Tibial nerve (tissue), 4 donors: Measurements from ENCODE around the gene RAPGEF6. TPM values are rescaled to one million over a fixed set of nuclear protein-coding genes. Genes with fewer than 3 reads are reported as not detected.

ENCODE experiments used
- DNase-seq, 2 donors: peaks; one replicate each; pipeline ENCODE4 v3.0.0-alpha.2; 2019; ENCODE audit warnings: low spot score in 2 of 2
- H3K27ac ChIP-seq, 4 donors: fragments of 200-600 bp; sonication (generic) in 3 of 4; one replicate each; pipeline ENCODE4 v1.5.1; 2017 to 2019; ENCODE audit warnings: mild to moderate bottlenecking in 1 of 4
- H3K27me3 ChIP-seq, 2 donors: fragments of 200-600 bp; sonication (generic) in 1 of 2; one replicate each; pipeline versions ENCODE4 v1.5.1 to v1.6.0; 2017 to 2019
- H3K36me3 ChIP-seq, 3 donors: fragments of 200-600 bp; sonication (generic); one replicate each; pipeline ENCODE4 v1.5.1; 2018 to 2019
- H3K4me1 ChIP-seq, 4 donors: fragments of 200-600 bp; sonication (generic) in 3 of 4; one replicate each; pipeline ENCODE4 v1.5.1; 2017 to 2019
- H3K4me3 ChIP-seq, 4 donors: fragments of 200-600 bp; sonication (generic) in 3 of 4; one replicate each; pipeline ENCODE4 v1.5.1; 2017 to 2019; ENCODE audit warnings: mild to moderate bottlenecking in 1 of 4, moderate library complexity in 1 of 4
- H3K9me3 ChIP-seq, 4 donors: fragments of 200-600 bp; sonication (generic) in 3 of 4; one replicate each; pipeline ENCODE4 v1.5.1; 2017 to 2019
- EP300 ChIP-seq, 2 donors: sonication (generic); formaldehyde crosslinking; IDR thresholded peaks; one replicate each; pipeline ENCODE4 v1.6.1; 2017; ENCODE audit warnings: antibody characterized with exemption in 2 of 2, mild to moderate bottlenecking in 1 of 2
- POLR2A ChIP-seq, 2 donors: fragments of 450-650 bp; IDR thresholded peaks; one replicate each; pipeline ENCODE4 v1.6.1; 2017; ENCODE audit warnings: antibody characterized with exemption in 2 of 2, mild to moderate bottlenecking in 2 of 2, moderate library complexity in 2 of 2
- WGBS, 2 donors: methylation state at CpG; one replicate each; pipeline ENCODE4 v1.1.5; 2018; 5-methylcytosine and 5-hydroxymethylcytosine counted together
- total RNA-seq, 4 donors: library from RNA; depleted of rRNA; stranded (reverse); fragments of >200 nt; gene quantifications; one replicate each; pipeline ENCODE4 v1.1.0, GENCODE V29; 2016
- TF ChIP-seq, protein P1 (sequence below), 5 experiments: fragments of 200-600 bp in 3 of 5; fragments of 450-650 bp in 2 of 5; sonication (generic) in 3 of 5; IDR thresholded peaks; one replicate each; pipeline ENCODE4 v1.5.1; 2016 to 2019; ENCODE audit warnings: antibody characterized with exemption in 5 of 5, mild to moderate bottlenecking in 3 of 5, moderate library complexity in 2 of 5

RAPGEF6 gene
- total RNA-seq, 4 donors from 2014 or later = 25.1 to 36.4 (median 26.6) TPM

DNA sequence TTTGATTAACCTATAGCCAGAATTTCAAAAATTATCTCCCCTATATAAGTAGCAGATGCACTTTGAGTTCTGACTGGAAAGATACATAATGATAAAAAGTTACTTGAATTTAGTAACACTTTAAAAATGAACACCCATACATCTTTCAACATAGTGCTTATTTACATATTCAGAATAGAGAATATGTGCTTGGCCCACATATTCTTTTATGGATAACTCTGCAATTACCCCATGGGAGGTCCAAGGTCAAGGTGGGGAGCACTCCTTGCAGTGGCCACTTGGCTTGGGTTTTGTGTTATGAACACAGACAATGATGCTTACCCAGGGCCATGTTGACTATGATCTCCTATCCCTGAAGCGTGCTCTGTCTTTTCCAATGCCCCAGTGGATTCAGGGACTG, 201.9 kb downstream of the RAPGEF6 start:
- DNase-seq = no peak
- peaks cover 0 to 60% (median 0%) of the 10 kb centered on the region in 3 donors for H3K36me3 ChIP-seq
- no peak overlapping the region for H3K27ac ChIP-seq
- H3K9me3 ChIP-seq = no peaks in the 10 kb centered on the region
- TF ChIP-seq, protein P1, sequence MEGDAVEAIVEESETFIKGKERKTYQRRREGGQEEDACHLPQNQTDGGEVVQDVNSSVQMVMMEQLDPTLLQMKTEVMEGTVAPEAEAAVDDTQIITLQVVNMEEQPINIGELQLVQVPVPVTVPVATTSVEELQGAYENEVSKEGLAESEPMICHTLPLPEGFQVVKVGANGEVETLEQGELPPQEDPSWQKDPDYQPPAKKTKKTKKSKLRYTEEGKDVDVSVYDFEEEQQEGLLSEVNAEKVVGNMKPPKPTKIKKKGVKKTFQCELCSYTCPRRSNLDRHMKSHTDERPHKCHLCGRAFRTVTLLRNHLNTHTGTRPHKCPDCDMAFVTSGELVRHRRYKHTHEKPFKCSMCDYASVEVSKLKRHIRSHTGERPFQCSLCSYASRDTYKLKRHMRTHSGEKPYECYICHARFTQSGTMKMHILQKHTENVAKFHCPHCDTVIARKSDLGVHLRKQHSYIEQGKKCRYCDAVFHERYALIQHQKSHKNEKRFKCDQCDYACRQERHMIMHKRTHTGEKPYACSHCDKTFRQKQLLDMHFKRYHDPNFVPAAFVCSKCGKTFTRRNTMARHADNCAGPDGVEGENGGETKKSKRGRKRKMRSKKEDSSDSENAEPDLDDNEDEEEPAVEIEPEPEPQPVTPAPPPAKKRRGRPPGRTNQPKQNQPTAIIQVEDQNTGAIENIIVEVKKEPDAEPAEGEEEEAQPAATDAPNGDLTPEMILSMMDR (IDR thresholded peaks at IDR 0.05) = no peak
- no peak for TF ChIP-seq EP300 (IDR thresholded peaks at IDR 0.05)
- no peak for TF ChIP-seq POLR2A (IDR thresholded peaks at IDR 0.05)
- no peaks in the 10 kb centered on the region for H3K27me3 ChIP-seq
- WGBS, 2 donors = 100% methylated on average over 1 of the region's 1 CpG
- peaks cover 0 to 20% (median 0%) of the 10 kb centered on the region in 4 donors for H3K4me1 ChIP-seq
- no peak overlapping the region for H3K4me3 ChIP-seq

DNA sequence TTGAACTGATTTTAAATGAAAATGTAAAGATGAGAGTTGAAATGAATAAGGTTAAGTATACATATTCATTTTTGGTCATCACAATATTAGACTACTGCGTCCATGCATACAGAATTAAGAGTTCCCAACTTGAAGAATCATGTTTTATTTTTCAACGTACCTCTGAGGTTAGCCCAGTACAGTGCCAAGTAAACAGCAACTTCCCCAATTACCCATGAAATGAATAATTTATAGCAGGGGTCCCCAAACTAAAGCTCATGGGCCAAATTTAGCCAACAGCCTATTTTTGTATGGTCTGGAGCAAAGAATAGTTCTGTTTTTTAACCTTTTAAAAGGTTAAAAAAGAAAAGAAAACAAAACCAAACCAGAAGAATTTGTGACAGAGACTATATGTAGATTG, 203.2 kb downstream of the RAPGEF6 start:
- Histone ChIP-seq H3K36me3 (peaks cover 0 to 59% (median 0%) of the 10 kb centered on the region in 3 donors), H3K4me1 (peaks cover 0 to 18% (median 0%) of the 10 kb centered on the region in 4 donors), H3K27ac (no peak overlapping the region), H3K9me3 (no peaks in the 10 kb centered on the region), H3K4me3 (no peak overlapping the region), H3K27me3 (no peaks in the 10 kb centered on the region)
- 87 to 92% methylated on average over 2 of the region's 2 CpGs for WGBS, 2 donors
- TF ChIP-seq POLR2A (IDR thresholded peaks at IDR 0.05) (no peak), EP300 (IDR thresholded peaks at IDR 0.05) (no peak)
- TF ChIP-seq, protein P1 (IDR thresholded peaks at IDR 0.05) = no peak
- DNase-seq = no peak

DNA sequence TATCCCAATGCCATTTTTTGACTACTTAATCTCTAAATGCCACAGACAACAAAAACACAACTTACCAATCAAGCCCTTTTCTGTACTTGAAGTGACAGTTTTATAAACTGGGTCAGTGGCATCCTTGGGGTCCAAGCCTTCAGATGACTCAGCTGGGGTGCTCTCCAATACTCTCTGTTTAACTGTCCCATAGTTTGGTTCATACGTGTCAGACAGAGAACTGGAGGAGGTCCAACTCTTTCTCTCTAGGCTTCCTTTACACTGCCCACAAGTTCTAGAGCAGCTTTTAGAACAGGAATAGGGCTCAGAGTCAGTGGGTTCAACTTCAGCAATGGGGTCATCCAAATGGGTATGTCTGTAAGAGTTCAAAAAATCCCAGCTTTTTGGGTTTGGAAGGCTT, 204.2 kb downstream of the RAPGEF6 start:
- TF ChIP-seq POLR2A (IDR thresholded peaks at IDR 0.05) (no peak), EP300 (IDR thresholded peaks at IDR 0.05) (no peak)
- TF ChIP-seq, protein P1 (IDR thresholded peaks at IDR 0.05) = no peak
- no peak overlapping the region for H3K27ac ChIP-seq
- no peaks in the 10 kb centered on the region for H3K27me3 ChIP-seq
- H3K4me3 ChIP-seq = no peak overlapping the region
- no peak for DNase-seq
- H3K9me3 ChIP-seq = no peaks in the 10 kb centered on the region
- 46 to 69% methylated on average over 1 of the region's 1 CpG for WGBS, 2 donors
- H3K4me1 ChIP-seq = peaks cover 0 to 10% (median 0%) of the 10 kb centered on the region in 4 donors
- H3K36me3 ChIP-seq = peaks cover 0 to 67% (median 0%) of the 10 kb centered on the region in 3 donors

DNA sequence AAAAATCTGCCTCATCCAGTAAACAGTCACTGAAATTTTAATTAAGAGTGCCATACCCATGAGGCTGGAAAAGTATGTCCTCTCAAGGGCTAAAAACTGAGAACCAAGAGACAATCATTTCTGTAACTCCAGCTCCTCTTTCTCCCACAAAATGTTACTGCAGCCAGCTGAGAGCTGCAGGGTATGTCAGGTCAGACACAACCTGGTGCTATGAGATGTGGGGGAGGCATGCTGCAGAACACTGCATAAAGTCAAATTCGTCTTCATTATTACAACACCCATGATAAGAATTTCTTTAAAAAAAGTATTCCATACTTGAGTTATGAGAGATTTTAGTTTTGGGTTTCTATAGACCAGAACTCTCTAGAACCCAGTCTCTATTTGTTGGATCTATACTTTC, 209.0 kb downstream of the RAPGEF6 start:
- 93 to 97% methylated on average over 1 of the region's 1 CpG for WGBS, 2 donors
- Histone ChIP-seq H3K9me3 (no peaks in the 10 kb centered on the region), H3K27ac (no peak overlapping the region), H3K27me3 (no peaks in the 10 kb centered on the region), H3K4me1 (no peaks in the 10 kb centered on the region), H3K4me3 (no peak overlapping the region), H3K36me3 (peaks cover 0 to 56% (median 0%) of the 10 kb centered on the region in 3 donors)
- TF ChIP-seq POLR2A (IDR thresholded peaks at IDR 0.05) = no peak
- no peak for TF ChIP-seq EP300 (IDR thresholded peaks at IDR 0.05)
- TF ChIP-seq, protein P1 (IDR thresholded peaks at IDR 0.05) = no peak
- no peak for DNase-seq

DNA sequence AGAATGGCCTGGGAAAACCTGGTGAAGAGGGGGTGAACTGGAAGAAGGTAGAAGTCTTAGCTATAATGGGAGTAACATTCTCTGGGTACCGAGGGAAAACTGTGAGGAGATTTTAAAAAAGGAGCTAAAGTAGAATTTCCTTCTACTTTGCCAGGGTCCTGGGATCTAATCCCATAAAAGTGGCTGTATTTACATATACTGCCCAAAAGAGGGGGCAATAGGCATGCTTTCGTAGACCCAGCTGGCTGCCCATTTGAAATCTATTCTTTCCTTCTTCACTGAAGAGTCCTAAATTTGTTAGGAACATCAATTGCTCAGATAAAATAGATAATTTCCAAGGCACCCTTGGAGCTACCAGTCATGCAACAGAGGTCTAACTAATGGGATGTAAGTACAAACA, 212.0 kb downstream of the RAPGEF6 start:
- Histone ChIP-seq H3K4me3 (no peak overlapping the region), H3K27ac (no peak overlapping the region), H3K4me1 (no peaks in the 10 kb centered on the region), H3K36me3 (peaks cover 0 to 33% (median 0%) of the 10 kb centered on the region in 3 donors), H3K27me3 (no peaks in the 10 kb centered on the region), H3K9me3 (no peaks in the 10 kb centered on the region)
- no peak for TF ChIP-seq POLR2A (IDR thresholded peaks at IDR 0.05)
- TF ChIP-seq, protein P1 (IDR thresholded peaks at IDR 0.05) = peak; percentile 17 to 35 (median 25)
- TF ChIP-seq EP300 (IDR thresholded peaks at IDR 0.05) = no peak
- 77 to 83% methylated on average over 2 of the region's 2 CpGs for WGBS, 2 donors
- no peak for DNase-seq
